Osteocyte (in vitro differentiated cells): Measurements from ENCODE around the gene TTN. TPM values are rescaled to one million over a fixed set of nuclear protein-coding genes. Genes with fewer than 3 reads are reported as not detected.

Source experiments
- DNase-seq: peaks from one replicate; pipeline ENCODE4 v3.0.0; 2021; ENCODE audit warnings: mixed read lengths; ENCODE audit not compliant: unreplicated experiment; ENCODE audit errors: extremely low spot score
- H3K27ac Mint-ChIP-seq: one replicate; pipeline ENCODE4 v1.8.0; 2021; ENCODE audit warnings: mild to moderate bottlenecking, mixed read lengths; ENCODE audit not compliant: unreplicated experiment
- H3K27me3 Mint-ChIP-seq: one replicate; pipeline ENCODE4 v1.8.0; 2021; ENCODE audit warnings: mixed read lengths; ENCODE audit not compliant: unreplicated experiment
- H3K36me3 Mint-ChIP-seq: one replicate; pipeline ENCODE4 v1.8.0; 2021; ENCODE audit warnings: mixed read lengths; ENCODE audit not compliant: unreplicated experiment
- H3K4me1 Mint-ChIP-seq: one replicate; pipeline ENCODE4 v1.8.0; 2021; ENCODE audit warnings: mixed read lengths; ENCODE audit not compliant: unreplicated experiment
- H3K4me3 Mint-ChIP-seq: one replicate; pipeline ENCODE4 v1.8.0; 2021; ENCODE audit warnings: mild to moderate bottlenecking, moderate library complexity, mixed read lengths; ENCODE audit not compliant: unreplicated experiment
- H3K9me3 Mint-ChIP-seq: one replicate; pipeline ENCODE4 v1.8.0; 2021; ENCODE audit warnings: mixed read lengths; ENCODE audit not compliant: unreplicated experiment
- CTCF ChIP-seq: fragments of 200-600 bp; sonication (generic); IDR thresholded peaks from 2 replicates; pipeline ENCODE4 v1.5.0; 2021; ENCODE audit warnings: antibody characterized with exemption, mild to moderate bottlenecking, moderate library complexity
- total RNA-seq: library from RNA; stranded (reverse); gene quantifications from 2 replicates; pipeline ENCODE4 v1.2.1, GENCODE V29; 2021

The TTN gene
- total RNA-seq, 1 donor from 2014 or later: not detected

- H3K9me3 Mint-ChIP-seq: no peaks in the 10 kb centered on the region
- no peak for TF ChIP-seq CTCF
- H3K4me1 Mint-ChIP-seq: no peaks in the 10 kb centered on the region
- H3K4me3 Mint-ChIP-seq: no peak overlapping the region
- no peaks in the 10 kb centered on the region for H3K36me3 Mint-ChIP-seq
- DNase-seq: no peak
- no peak overlapping the region for H3K27ac Mint-ChIP-seq
- H3K27me3 Mint-ChIP-seq: peaks cover 3% of the 10 kb centered on the region
Observed at GRCh38 chr2:178844701-178845100, 37.5 kb upstream of the TTN start.

- no peaks in the 10 kb centered on the region for H3K9me3 Mint-ChIP-seq
- DNase-seq: no peak
- no peak for TF ChIP-seq CTCF
- H3K27me3 Mint-ChIP-seq: peaks cover 3% of the 10 kb centered on the region
- no peaks in the 10 kb centered on the region for H3K4me1 Mint-ChIP-seq
- H3K36me3 Mint-ChIP-seq: no peaks in the 10 kb centered on the region
- H3K27ac Mint-ChIP-seq: no peak overlapping the region
- H3K4me3 Mint-ChIP-seq: no peak overlapping the region
Observed at GRCh38 chr2:178844269-178844668, 37.0 kb upstream of the TTN start.

- Mint-ChIP-seq H3K9me3 (no peaks in the 10 kb centered on the region), H3K36me3 (no peaks in the 10 kb centered on the region), H3K4me3 (no peak overlapping the region), H3K27ac (no peak overlapping the region), H3K27me3 (peaks cover 3% of the 10 kb centered on the region), H3K4me1 (no peaks in the 10 kb centered on the region)
- DNase-seq: no peak
- TF ChIP-seq CTCF: no peak
Observed at GRCh38 chr2:178843697-178844096, 36.5 kb upstream of the TTN start.

GRCh38 chr2:178836807-178837206, 29.6 kb upstream of the TTN start:
- no peaks in the 10 kb centered on the region for H3K4me1 Mint-ChIP-seq
- no peak overlapping the region for H3K27ac Mint-ChIP-seq
- no peak for DNase-seq
- no peaks in the 10 kb centered on the region for H3K36me3 Mint-ChIP-seq
- H3K9me3 Mint-ChIP-seq: no peaks in the 10 kb centered on the region
- TF ChIP-seq CTCF: no peak
- H3K4me3 Mint-ChIP-seq: no peak overlapping the region
- H3K27me3 Mint-ChIP-seq: peaks cover 4% of the 10 kb centered on the region

- Mint-ChIP-seq H3K36me3 (no peaks in the 10 kb centered on the region), H3K27me3 (peaks cover 11% of the 10 kb centered on the region), H3K4me1 (no peaks in the 10 kb centered on the region), H3K27ac (no peak overlapping the region), H3K4me3 (no peak overlapping the region), H3K9me3 (no peaks in the 10 kb centered on the region)
- no peak for DNase-seq
- TF ChIP-seq CTCF: no peak
Observed at GRCh38 chr2:178834086-178834485, 26.9 kb upstream of the TTN start.
